ENCODE data around the gene CDK9. TPM values are rescaled to one million over a fixed set of nuclear protein-coding genes. Genes with fewer than 3 reads are reported as not detected.
A peak's percentile ranks its signal among the peaks of the same experiment; 100 is the strongest.

The CDK9 gene
- total RNA-seq, 1 donor from 2014 or later: 96.2 TPM

DNA sequence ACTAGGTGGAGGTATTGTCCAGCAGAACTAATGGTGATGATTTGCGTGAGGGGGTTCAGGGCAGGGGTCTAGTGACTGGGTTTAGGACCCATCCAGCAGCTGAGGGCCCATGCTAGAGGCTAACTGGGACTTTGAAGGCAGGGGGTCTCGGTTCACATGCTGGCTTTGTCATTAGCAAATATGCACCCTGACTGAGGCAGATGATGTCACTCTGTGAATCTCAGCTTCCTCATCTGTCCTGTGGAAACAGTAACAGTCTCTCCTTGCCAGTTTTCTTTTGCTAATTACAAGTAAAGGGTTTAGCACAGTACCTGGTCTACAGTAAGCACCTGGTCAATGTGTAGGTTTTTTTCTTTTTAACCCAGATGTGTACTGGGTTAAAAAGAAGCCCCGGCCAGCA, 12.6 kb upstream of the CDK9 start:
- Histone ChIP-seq H3K4me1 (peaks cover 31% of the 10 kb centered on the region), H3K4me3 (no peak overlapping the region), H3K27ac (no peak overlapping the region), H3K27me3 (ENCODE audit: low read depth) (no peaks in the 10 kb centered on the region), H3K36me3 (peaks cover 3% of the 10 kb centered on the region), H3K9me3 (no peaks in the 10 kb centered on the region)
- intact Hi-C loops (cut with DNase I): no loop called here
- TF ChIP-seq, protein P1, sequence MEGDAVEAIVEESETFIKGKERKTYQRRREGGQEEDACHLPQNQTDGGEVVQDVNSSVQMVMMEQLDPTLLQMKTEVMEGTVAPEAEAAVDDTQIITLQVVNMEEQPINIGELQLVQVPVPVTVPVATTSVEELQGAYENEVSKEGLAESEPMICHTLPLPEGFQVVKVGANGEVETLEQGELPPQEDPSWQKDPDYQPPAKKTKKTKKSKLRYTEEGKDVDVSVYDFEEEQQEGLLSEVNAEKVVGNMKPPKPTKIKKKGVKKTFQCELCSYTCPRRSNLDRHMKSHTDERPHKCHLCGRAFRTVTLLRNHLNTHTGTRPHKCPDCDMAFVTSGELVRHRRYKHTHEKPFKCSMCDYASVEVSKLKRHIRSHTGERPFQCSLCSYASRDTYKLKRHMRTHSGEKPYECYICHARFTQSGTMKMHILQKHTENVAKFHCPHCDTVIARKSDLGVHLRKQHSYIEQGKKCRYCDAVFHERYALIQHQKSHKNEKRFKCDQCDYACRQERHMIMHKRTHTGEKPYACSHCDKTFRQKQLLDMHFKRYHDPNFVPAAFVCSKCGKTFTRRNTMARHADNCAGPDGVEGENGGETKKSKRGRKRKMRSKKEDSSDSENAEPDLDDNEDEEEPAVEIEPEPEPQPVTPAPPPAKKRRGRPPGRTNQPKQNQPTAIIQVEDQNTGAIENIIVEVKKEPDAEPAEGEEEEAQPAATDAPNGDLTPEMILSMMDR (IDR thresholded peaks at IDR 0.05): no peak
- no peak for DNase-seq
- no peak for ATAC-seq

DNA sequence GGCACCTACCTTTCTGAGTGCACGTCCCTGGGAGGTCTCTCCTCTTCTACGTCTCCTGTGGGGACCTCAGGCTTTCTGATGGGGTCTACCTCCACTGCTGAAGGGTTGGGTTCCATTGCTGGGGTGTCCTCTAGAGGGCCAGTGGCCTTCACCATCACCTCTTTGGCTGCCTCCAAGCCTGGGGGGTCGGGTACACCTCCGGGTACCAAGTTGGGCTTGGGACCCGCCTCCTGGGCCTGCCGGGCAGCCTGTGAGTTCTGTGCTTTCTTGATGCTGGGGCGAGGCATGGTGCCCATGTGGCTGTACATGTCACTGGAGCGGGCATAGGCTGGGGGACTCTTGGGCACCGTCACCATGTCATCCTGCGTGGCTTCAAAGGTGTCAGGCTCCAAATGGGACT, 11.9 kb upstream of the CDK9 start:
- Histone ChIP-seq H3K9me3 (no peaks in the 10 kb centered on the region), H3K4me3 (no peak overlapping the region), H3K27me3 (ENCODE audit: low read depth) (no peaks in the 10 kb centered on the region), H3K27ac (no peak overlapping the region), H3K4me1 (peaks cover 33% of the 10 kb centered on the region), H3K36me3 (peaks cover 3% of the 10 kb centered on the region)
- TF ChIP-seq, protein P1 (IDR thresholded peaks at IDR 0.05): no peak
- DNase-seq: no peak
- no peak for ATAC-seq
- intact Hi-C loops (cut with DNase I): no loop called here

DNA sequence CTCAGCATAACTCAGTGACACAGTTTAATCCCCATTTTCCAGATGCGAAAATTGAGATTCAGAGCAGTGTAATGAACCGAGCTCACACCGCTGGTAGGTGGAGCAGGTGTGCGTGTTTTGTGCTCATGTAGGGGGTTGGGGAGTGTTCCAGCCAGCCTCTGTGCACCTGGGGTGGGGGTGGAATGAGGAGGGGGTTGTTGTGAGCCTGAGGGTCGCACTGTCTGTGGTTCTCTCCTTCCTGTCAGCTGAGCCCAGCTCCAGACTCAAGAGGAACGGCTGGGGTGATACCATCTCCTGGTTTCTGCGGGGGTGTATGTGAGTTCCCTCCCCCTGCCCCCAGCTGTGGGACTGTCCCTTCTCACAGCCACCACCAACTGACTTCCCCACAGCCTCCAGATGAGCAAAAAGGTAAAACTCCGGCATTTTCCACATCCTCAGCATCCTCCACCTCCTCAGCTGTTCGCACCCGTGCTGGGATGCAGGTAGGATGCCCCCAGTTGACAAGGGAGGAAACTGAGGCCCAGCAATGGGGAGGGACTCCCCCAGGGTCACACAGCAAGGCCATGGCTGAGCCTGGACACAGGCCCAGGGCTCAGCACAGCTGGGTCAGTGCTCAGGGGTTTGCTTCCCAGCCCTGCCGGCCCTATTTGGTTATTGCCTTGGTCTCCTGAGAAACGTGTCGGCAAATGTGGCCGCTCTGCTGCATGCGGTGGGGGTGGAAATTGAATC, 9.5 kb upstream of the CDK9 start:
- DNase-seq (peak; percentile 78), ATAC-seq (peak in 1 of 2 donors; percentile 38)
- intact Hi-C loops (cut with DNase I): no loop called here
- Histone ChIP-seq H3K27me3 (ENCODE audit: low read depth) (no peaks in the 10 kb centered on the region), H3K4me3 (peak overlapping the region; percentile 53), H3K27ac (peak overlapping the region; percentile 43), H3K4me1 (peaks cover 33% of the 10 kb centered on the region), H3K9me3 (no peaks in the 10 kb centered on the region), H3K36me3 (peaks cover 3% of the 10 kb centered on the region)
- TF ChIP-seq, protein P1 (IDR thresholded peaks at IDR 0.05): no peak

DNA sequence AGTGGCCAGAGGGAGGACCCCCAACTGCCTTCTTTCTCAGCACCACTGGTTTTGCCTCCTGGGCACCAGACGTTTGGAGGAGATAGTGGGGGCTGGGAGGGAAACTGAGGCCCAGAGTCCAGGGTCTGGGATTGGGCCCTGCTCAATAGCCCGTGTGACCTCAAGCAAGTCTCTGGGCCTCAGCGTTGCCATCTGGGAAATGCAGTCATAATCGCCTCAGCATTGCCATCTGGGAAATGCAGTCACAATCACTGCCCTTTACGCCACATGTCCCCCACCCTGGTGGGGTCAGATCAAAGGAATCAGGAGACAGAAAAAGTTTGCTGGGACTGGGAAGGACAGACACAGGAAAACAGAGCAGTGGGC, 8.9 kb upstream of the CDK9 start:
- Histone ChIP-seq H3K4me3 (peak overlapping the region; percentile 53), H3K9me3 (no peaks in the 10 kb centered on the region), H3K27ac (peak overlapping the region; percentile 43), H3K36me3 (peaks cover 3% of the 10 kb centered on the region), H3K4me1 (peaks cover 34% of the 10 kb centered on the region), H3K27me3 (ENCODE audit: low read depth) (no peaks in the 10 kb centered on the region)
- intact Hi-C loops (cut with DNase I): no loop called here
- TF ChIP-seq, protein P1 (IDR thresholded peaks at IDR 0.05): no peak
- DNase-seq: no peak
- ATAC-seq: no peak

DNA sequence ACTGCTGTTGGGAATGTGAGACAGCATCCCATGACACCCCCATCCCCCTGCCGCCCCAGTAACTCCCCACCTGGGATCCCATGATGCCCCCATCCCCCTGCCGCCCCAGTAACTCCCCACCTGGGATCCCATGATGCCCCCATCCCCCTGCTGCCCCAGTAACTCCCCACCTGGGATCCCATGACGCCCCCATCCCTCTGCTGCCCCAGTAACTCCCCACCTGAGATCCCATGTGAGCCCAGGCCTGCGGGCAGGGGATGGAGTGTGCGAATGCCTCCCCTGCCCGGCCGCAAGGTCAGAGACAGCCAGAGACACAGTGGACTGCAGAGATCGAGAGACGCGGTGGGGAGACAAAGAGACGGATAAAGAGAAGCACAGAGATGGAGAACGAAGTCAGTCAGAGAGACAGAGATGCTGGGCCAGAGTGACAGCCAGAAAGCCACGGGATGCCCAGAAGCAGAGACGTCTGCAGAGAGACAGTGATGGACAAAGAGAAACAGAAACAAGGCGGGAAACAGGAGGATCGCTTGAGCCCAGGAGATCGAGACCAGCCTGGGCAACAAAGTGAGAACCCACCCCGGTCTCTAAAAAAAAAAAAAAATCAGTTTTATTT, 8.4 kb upstream of the CDK9 start:
- Histone ChIP-seq H3K4me1 (peaks cover 39% of the 10 kb centered on the region), H3K36me3 (peaks cover 3% of the 10 kb centered on the region), H3K27ac (peak overlapping the region; percentile 89), H3K9me3 (no peaks in the 10 kb centered on the region), H3K4me3 (peak overlapping the region; percentile 53), H3K27me3 (ENCODE audit: low read depth) (no peaks in the 10 kb centered on the region)
- intact Hi-C loops (cut with DNase I): no loop called here
- TF ChIP-seq, protein P1 (IDR thresholded peaks at IDR 0.05): no peak
- ATAC-seq (no peak), DNase-seq (no peak)
